Upper lobe of right lung (tissue), 1 donor: Measurements from ENCODE around the gene CDC42EP5. TPM values are rescaled to one million over a fixed set of nuclear protein-coding genes. Genes with fewer than 3 reads are reported as not detected.
"Not testable (repeated sequence)": the region's sequence is repeated elsewhere in the genome, so short reads cannot be mapped to it uniquely, and the experiment has no call there.

Experiments used
- ATAC-seq: fragments of 200-7000 bp; cut with Tn5 transposase; one replicate; pipeline ENCODE4 v1.9.1; 2020; ENCODE audit warnings: mild to moderate bottlenecking, moderate library complexity
- DNase-seq: peaks from one replicate; pipeline ENCODE4 v3.0.0-alpha.2; 2020
- H3K27ac ChIP-seq: fragments of 200-600 bp; one replicate; pipeline ENCODE4 v1.8.0; 2022
- H3K27me3 ChIP-seq: fragments of 200-600 bp; one replicate; pipeline ENCODE4 v1.8.0; 2022; ENCODE audit warnings: mild to moderate bottlenecking
- H3K36me3 ChIP-seq: fragments of 200-600 bp; one replicate; pipeline ENCODE4 v1.8.0; 2022
- H3K4me1 ChIP-seq: fragments of 200-600 bp; one replicate; pipeline ENCODE4 v1.8.0; 2022
- H3K4me3 ChIP-seq: fragments of 200-600 bp; one replicate; pipeline ENCODE4 v1.8.0; 2022; ENCODE audit warnings: mild to moderate bottlenecking
- H3K9me3 ChIP-seq: fragments of 200-600 bp; one replicate; pipeline ENCODE4 v1.8.0; 2022
- CTCF ChIP-seq: fragments of 200-600 bp; IDR thresholded peaks from one replicate; pipeline ENCODE4 v1.8.0; 2022; ENCODE audit warnings: antibody characterized with exemption
- intact Hi-C: fragments of 100-400 bp; cut with DNase I; formaldehyde crosslinking; loops from one replicate; pipeline ENCODE4 v1.11.0; 2022
- total RNA-seq: library from RNA; stranded (reverse); fragmentation: NEBNext Ultra II Directional; extraction: Animal tissue kit (Norgen Biotek cat#: 25700); gene quantifications from one replicate; pipeline ENCODE4 v1.2.1, GENCODE V29; 2021
- donor health status: DM: no; HTN: yes; CAD: no; lungs with severe emphysema.

Gene CDC42EP5
- total RNA-seq, 1 donor from 2014 or later: 38.2 TPM

- ATAC-seq (peak; percentile 61), DNase-seq (no peak)
- Histone ChIP-seq H3K27me3 (peaks cover 29% of the 10 kb centered on the region), H3K9me3 (no peaks in the 10 kb centered on the region), H3K4me3 (peak overlapping the region; percentile 46), H3K27ac (peak overlapping the region; percentile 80), H3K36me3 (no peaks in the 10 kb centered on the region), H3K4me1 (peaks cover 32% of the 10 kb centered on the region)
- TF ChIP-seq CTCF: no peak
- intact Hi-C loops: no loop called here
Observed at GRCh38 chr19:54470991-54471782, 1.9 kb downstream of the CDC42EP5 start.

GRCh38 chr19:54470276-54470887 is 2.7 kb downstream of the CDC42EP5 start:
- Histone ChIP-seq H3K4me3 (peak overlapping the region; percentile 46), H3K27ac (peak overlapping the region; percentile 80), H3K36me3 (no peaks in the 10 kb centered on the region), H3K9me3 (no peaks in the 10 kb centered on the region), H3K27me3 (peaks cover 24% of the 10 kb centered on the region), H3K4me1 (peaks cover 32% of the 10 kb centered on the region)
- intact Hi-C loops: no loop called here
- no peak for DNase-seq
- ATAC-seq: no peak
- no peak for TF ChIP-seq CTCF

- H3K4me3 ChIP-seq: no peak overlapping the region
- ATAC-seq (no peak), DNase-seq (no peak)
- H3K36me3 ChIP-seq: no peaks in the 10 kb centered on the region
- H3K27me3 ChIP-seq: peaks cover 24% of the 10 kb centered on the region
- peaks cover 32% of the 10 kb centered on the region for H3K4me1 ChIP-seq
- intact Hi-C loops: no loop called here
- H3K9me3 ChIP-seq: no peaks in the 10 kb centered on the region
- no peak for TF ChIP-seq CTCF
- H3K27ac ChIP-seq: peak overlapping the region; percentile 80
Observed at GRCh38 chr19:54469496-54469934, 3.6 kb downstream of the CDC42EP5 start.

- ATAC-seq, H3K4me3 ChIP-seq, DNase-seq, H3K36me3 ChIP-seq, intact Hi-C loops, H3K27ac ChIP-seq, H3K9me3 ChIP-seq: not testable (repeated sequence)
- Histone ChIP-seq H3K27me3 (peaks cover 24% of the 10 kb centered on the region), H3K4me1 (peaks cover 39% of the 10 kb centered on the region)
Observed at GRCh38 chr19:54466110-54466480, 7.0 kb downstream of the CDC42EP5 start.

- no peaks in the 10 kb centered on the region for H3K9me3 ChIP-seq
- H3K4me3 ChIP-seq: no peak overlapping the region
- no peak for ATAC-seq
- no peak for DNase-seq
- peaks cover 15% of the 10 kb centered on the region for H3K36me3 ChIP-seq
- TF ChIP-seq CTCF: no peak
- intact Hi-C loops: no loop called here
- no peak overlapping the region for H3K27ac ChIP-seq
- peaks cover 36% of the 10 kb centered on the region for H3K4me1 ChIP-seq
- H3K27me3 ChIP-seq: peaks cover 18% of the 10 kb centered on the region
Observed at GRCh38 chr19:54465426-54466109, 7.5 kb downstream of the CDC42EP5 start.
